ENCODE measurements around the gene UBE2Z.

The UBE2Z gene

GRCh38 chr17:48961516-48962233, 53.5 kb downstream of the UBE2Z start:
- DNase-seq = no peak

GRCh38 chr17:48970224-48970623, 62.0 kb downstream of the UBE2Z start:
- DNase-seq = no peak

- DNase-seq = no peak
Observed at GRCh38 chr17:48970865-48971687, 62.9 kb downstream of the UBE2Z start.

- no peak for DNase-seq
Observed at GRCh38 chr17:48972749-48973097, 64.5 kb downstream of the UBE2Z start.

GRCh38 chr17:48973806-48974205, 65.6 kb downstream of the UBE2Z start:
- DNase-seq = no peak
